SU-DHL-6 (cell line): ENCODE measurements around the gene GLIPR2.
"Not testable (repeated sequence)": the region's sequence is repeated elsewhere in the genome, so short reads cannot be mapped to it uniquely, and the experiment has no call there.

Source experiments
- H2AFZ ChIP-seq: fragments of 200-600 bp; sonication (generic); 2 replicates; pipeline ENCODE4 v1.6.1; 2014; ENCODE audit warnings: low read depth, mild to moderate bottlenecking, moderate library complexity, mixed read lengths, antibody characterized with exemption, low read length; ENCODE audit not compliant: severe bottlenecking
- H3F3A ChIP-seq: fragments of 200-600 bp; shearing (Covaris generic); 2 replicates; pipeline ENCODE4 v1.6.0; 2016; ENCODE audit warnings: antibody characterized with exemption, mild to moderate bottlenecking; ENCODE audit not compliant: insufficient read depth
- H3K27ac ChIP-seq: fragments of 200-600 bp; sonication (generic); 2 replicates; pipeline ENCODE4 v1.5.1; 2016; ENCODE audit warnings: low read depth, mild to moderate bottlenecking, low read length, moderate library complexity, mixed read lengths
- H3K27me3 ChIP-seq: fragments of 200-600 bp; sonication (generic), shearing (Covaris generic); 2 replicates; pipeline ENCODE4 v1.6.0; 2014; ENCODE audit warnings: mild to moderate bottlenecking, low read length
- H3K36me3 ChIP-seq: fragments of 200-600 bp; sonication (generic); 2 replicates; pipeline ENCODE4 v1.6.1; 2014; ENCODE audit warnings: mild to moderate bottlenecking, low read length, mixed read lengths
- H3K4me2 ChIP-seq: fragments of 300-600, 200-600 bp; shearing (Covaris generic), sonication (generic); 2 replicates; pipeline ENCODE4 v1.6.0; 2014; ENCODE audit warnings: low read length, low read depth, mild to moderate bottlenecking; ENCODE audit not compliant: poor library complexity, severe bottlenecking
- H3K4me3 ChIP-seq: fragments of 200-600 bp; sonication (generic); 2 replicates; pipeline ENCODE4 v1.5.1; 2014; ENCODE audit warnings: antibody characterized with exemption, low read length, mild to moderate bottlenecking, mixed read lengths; ENCODE audit not compliant: insufficient read depth, poor library complexity, severe bottlenecking
- H3K79me2 ChIP-seq: fragments of 200-600 bp; sonication (generic); 2 replicates; pipeline ENCODE4 v1.6.1; 2014; ENCODE audit warnings: mild to moderate bottlenecking, low read length, moderate library complexity; ENCODE audit not compliant: insufficient read depth
- H3K9ac ChIP-seq: fragments of 200-600 bp; sonication (generic); 2 replicates; pipeline ENCODE4 v1.7.0; 2014; ENCODE audit warnings: mild to moderate bottlenecking, low read length
- H3K9me2 ChIP-seq: fragments of 200-600 bp; sonication (generic); replicated peaks from 2 replicates; pipeline ENCODE4 v1.6.1; 2014; ENCODE audit warnings: low read length; ENCODE audit not compliant: insufficient read depth
- H3K9me3 ChIP-seq: fragments of 200-600 bp; sonication (generic); 2 replicates; pipeline ENCODE4 v1.6.1; 2014; ENCODE audit warnings: low read length, mixed read lengths; ENCODE audit not compliant: insufficient read depth
- H4K20me1 ChIP-seq: fragments of 200-600 bp; sonication (generic); 2 replicates; pipeline ENCODE4 v1.6.1; 2014; ENCODE audit warnings: low read depth, mild to moderate bottlenecking, antibody characterized with exemption, low read length, moderate library complexity, mixed read lengths
- CTCF ChIP-seq: fragments of 200-600 bp; sonication (generic); IDR thresholded peaks from one replicate; pipeline ENCODE4 v1.5.1; 2017; ENCODE audit warnings: antibody characterized with exemption, mild to moderate bottlenecking, low read length, moderate library complexity; ENCODE audit not compliant: insufficient read depth, poor library complexity, severe bottlenecking
- EZH2phosphoT487 ChIP-seq: fragments of 200-600 bp; sonication (generic), shearing (Covaris generic); conservative IDR thresholded peaks from 2 replicates; pipeline ENCODE4 v1.6.1; 2018; ENCODE audit warnings: mild to moderate bottlenecking, antibody characterized with exemption, low read length, moderate library complexity, mixed read lengths

GLIPR2 gene

GRCh38 chr9:36158122-36158521 lies 21.6 kb downstream of the GLIPR2 start:
- H3K27ac ChIP-seq = no peak overlapping the region
- H3F3A ChIP-seq = no peaks in the 10 kb centered on the region
- H3K9me3 ChIP-seq = no peaks in the 10 kb centered on the region
- no peaks in the 10 kb centered on the region for H3K36me3 ChIP-seq
- no peaks in the 10 kb centered on the region for H4K20me1 ChIP-seq
- H3K27me3 ChIP-seq = no peaks in the 10 kb centered on the region
- no peak overlapping the region for H3K9ac ChIP-seq
- H3K4me3 ChIP-seq = no peak overlapping the region
- H3K79me2 ChIP-seq = no peaks in the 10 kb centered on the region
- no peak overlapping the region for H3K4me2 ChIP-seq
- no peaks in the 10 kb centered on the region for H3K9me2 ChIP-seq
- no peak overlapping the region for H2AFZ ChIP-seq
- TF ChIP-seq EZH2phosphoT487 = no peak

- H3K27me3 ChIP-seq = no peaks in the 10 kb centered on the region
- TF ChIP-seq CTCF (no peak), EZH2phosphoT487 (no peak)
- no peak overlapping the region for H3K4me2 ChIP-seq
- no peaks in the 10 kb centered on the region for H3K9me3 ChIP-seq
- H3K9me2 ChIP-seq = no peaks in the 10 kb centered on the region
- H3F3A ChIP-seq = no peaks in the 10 kb centered on the region
- H3K27ac ChIP-seq = no peak overlapping the region
- H2AFZ ChIP-seq = no peak overlapping the region
- no peaks in the 10 kb centered on the region for H4K20me1 ChIP-seq
- no peak overlapping the region for H3K9ac ChIP-seq
- no peaks in the 10 kb centered on the region for H3K36me3 ChIP-seq
- H3K79me2 ChIP-seq = no peaks in the 10 kb centered on the region
- H3K4me3 ChIP-seq = no peak overlapping the region
Observed at GRCh38 chr9:36158917-36159316, 22.4 kb downstream of the GLIPR2 start.

GRCh38 chr9:36159509-36159908 lies 23.0 kb downstream of the GLIPR2 start:
- H2AFZ ChIP-seq, H3K4me2 ChIP-seq, H3K79me2 ChIP-seq, H3K27me3 ChIP-seq, H3K9ac ChIP-seq, H3K27ac ChIP-seq, H3K4me3 ChIP-seq, H4K20me1 ChIP-seq, H3K9me3 ChIP-seq, H3K36me3 ChIP-seq, H3F3A ChIP-seq, H3K9me2 ChIP-seq: not testable (repeated sequence)

GRCh38 chr9:36160126-36160525 lies 23.6 kb downstream of the GLIPR2 start:
- not testable (repeated sequence) for H3K79me2 ChIP-seq, H3K36me3 ChIP-seq, H4K20me1 ChIP-seq, H3K4me3 ChIP-seq, H3K4me2 ChIP-seq, H3K9me3 ChIP-seq, H3F3A ChIP-seq, H3K27me3 ChIP-seq, H3K9ac ChIP-seq, H3K9me2 ChIP-seq, H2AFZ ChIP-seq, H3K27ac ChIP-seq

- no peak overlapping the region for H3K4me3 ChIP-seq
- no peak overlapping the region for H3K27ac ChIP-seq
- H3K9me3 ChIP-seq = no peaks in the 10 kb centered on the region
- H3K27me3 ChIP-seq = no peaks in the 10 kb centered on the region
- H3K9me2 ChIP-seq = no peaks in the 10 kb centered on the region
- H2AFZ ChIP-seq = no peak overlapping the region
- H3K79me2 ChIP-seq = no peaks in the 10 kb centered on the region
- H3K9ac ChIP-seq = no peak overlapping the region
- H3F3A ChIP-seq = no peaks in the 10 kb centered on the region
- H4K20me1 ChIP-seq = no peaks in the 10 kb centered on the region
- TF ChIP-seq CTCF (no peak), EZH2phosphoT487 (no peak)
- H3K36me3 ChIP-seq = no peaks in the 10 kb centered on the region
- no peak overlapping the region for H3K4me2 ChIP-seq
Observed at GRCh38 chr9:36161187-36161586, 24.7 kb downstream of the GLIPR2 start.
